CD14-positive monocyte (primary cell): ENCODE results near the gene UPF3A. TPM values are rescaled to one million over a fixed set of nuclear protein-coding genes. Genes with fewer than 3 reads are reported as not detected.
A peak's percentile ranks its signal among the peaks of the same experiment; 100 is the strongest.

Source experiments
- DNase-seq, 3 donors: peaks; one replicate each; pipeline ENCODE4 v3.0.0-alpha.2; 2011 to 2022
- H2AFZ ChIP-seq: 2 replicates; pipeline ENCODE4 v1.6.0; 2012; ENCODE audit warnings: mild to moderate bottlenecking, low read depth, low read length, inconsistent platforms; ENCODE audit not compliant: insufficient read depth, poor library complexity, severe bottlenecking
- H3K27ac ChIP-seq, 2 donors: 1 replicate in 1 of 2; 2 replicates in 1 of 2; pipeline ENCODE4 v1.5.1; 2012 to 2013; ENCODE audit warnings: low read length in 2 of 2, control low read depth in 1 of 2, inconsistent platforms in 1 of 2, low read depth in 1 of 2, mild to moderate bottlenecking in 1 of 2
- H3K27me3 ChIP-seq, 2 donors: one replicate each; pipeline versions ENCODE4 v1.6.0 to v1.6.1; 2011 to 2013; ENCODE audit warnings: low read length in 2 of 2; ENCODE audit not compliant: control insufficient read depth in 2 of 2, insufficient read depth in 2 of 2
- H3K36me3 ChIP-seq, 2 donors: replicated peaks in 1 of 2; 1 replicate in 1 of 2; 2 replicates in 1 of 2; pipeline versions ENCODE4 v1.5.1 to v1.6.1; 2012 to 2013; ENCODE audit warnings: low read length in 2 of 2, control low read depth in 1 of 2, inconsistent platforms in 1 of 2, mild to moderate bottlenecking in 1 of 2; ENCODE audit not compliant: insufficient read depth in 2 of 2, control insufficient read depth in 1 of 2
- H3K4me1 ChIP-seq, 2 donors: 1 replicate in 1 of 2; 2 replicates in 1 of 2; pipeline versions ENCODE4 v1.5.1 to v1.6.1; 2012 to 2013; ENCODE audit warnings: low read length in 2 of 2, control low read depth in 1 of 2, inconsistent platforms in 1 of 2, mild to moderate bottlenecking in 1 of 2, moderate library complexity in 1 of 2; ENCODE audit not compliant: insufficient read depth in 2 of 2, control insufficient read depth in 1 of 2
- H3K4me2 ChIP-seq: replicated peaks from 2 replicates; pipeline ENCODE3; 2012; ENCODE audit warnings: low read length, moderate library complexity, mild to moderate bottlenecking; ENCODE audit not compliant: poor library complexity, severe bottlenecking; ENCODE audit errors: extremely low read depth
- H3K4me3 ChIP-seq, 3 experiments: fragments of 200-600 bp in 1 of 3; sonication (generic) in 1 of 3; replicated peaks in 1 of 3; 1 replicate in 2 of 3; 2 replicates in 1 of 3; pipeline ENCODE4 v1.5.1; 2011 to 2013; ENCODE audit warnings: low read length in 3 of 3, mild to moderate bottlenecking in 3 of 3, control low read depth in 2 of 3, low read depth in 2 of 3, inconsistent platforms in 1 of 3, moderate library complexity in 1 of 3
- H3K79me2 ChIP-seq: 2 replicates; pipeline ENCODE4 v1.6.0; 2012; ENCODE audit warnings: mild to moderate bottlenecking, control low read depth, inconsistent platforms, low read length, moderate library complexity; ENCODE audit not compliant: insufficient read depth
- H3K9ac ChIP-seq: 2 replicates; pipeline ENCODE4 v1.6.0; 2017; ENCODE audit warnings: low read length, mild to moderate bottlenecking; ENCODE audit not compliant: insufficient read depth, poor library complexity, severe bottlenecking
- H3K9me3 ChIP-seq, 2 donors: replicated peaks in 1 of 2; 1 replicate in 1 of 2; 2 replicates in 1 of 2; pipeline versions ENCODE4 v1.5.1 to v1.6.1; 2012 to 2013; ENCODE audit warnings: low read length in 2 of 2, control low read depth in 1 of 2; ENCODE audit not compliant: control insufficient read depth in 1 of 2, insufficient read depth in 1 of 2
- H4K20me1 ChIP-seq: 2 replicates; pipeline ENCODE4 v1.6.0; 2012; ENCODE audit warnings: mild to moderate bottlenecking, low read length, control low read depth, moderate library complexity; ENCODE audit not compliant: insufficient read depth
- H3K27ac Mint-ChIP-seq, 7 donors: one replicate each; pipeline ENCODE4 v1.8.0; 2020; ENCODE audit warnings: mild to moderate bottlenecking in 7 of 7, mixed read lengths in 7 of 7, moderate library complexity in 6 of 7, inconsistent platforms in 2 of 7
- H3K27me3 Mint-ChIP-seq, 3 donors: one replicate each; pipeline ENCODE4 v1.8.0; 2021 to 2022; ENCODE audit warnings: low read depth in 3 of 3, mild to moderate bottlenecking in 3 of 3, mixed read lengths in 3 of 3, moderate library complexity in 3 of 3, inconsistent platforms in 1 of 3
- H3K36me3 Mint-ChIP-seq, 2 donors: one replicate each; pipeline ENCODE4 v1.8.0; 2020; ENCODE audit warnings: mixed read lengths in 2 of 2, inconsistent platforms in 1 of 2, mild to moderate bottlenecking in 1 of 2
- H3K4me1 Mint-ChIP-seq: one replicate; pipeline ENCODE4 v1.8.0; 2020; ENCODE audit warnings: mild to moderate bottlenecking, mixed read lengths
- H3K4me3 Mint-ChIP-seq, 2 donors: one replicate each; pipeline ENCODE4 v1.8.0; 2020; ENCODE audit warnings: mild to moderate bottlenecking in 2 of 2, mixed read lengths in 2 of 2, moderate library complexity in 1 of 2
- H3K9me3 Mint-ChIP-seq, 7 donors: one replicate each; pipeline ENCODE4 v1.8.0; 2020 to 2022; ENCODE audit warnings: mixed read lengths in 7 of 7, mild to moderate bottlenecking in 6 of 7, moderate library complexity in 6 of 7, inconsistent platforms in 2 of 7
- CTCF ChIP-seq: fragments of 200-600 bp; IDR thresholded peaks from one replicate; pipeline ENCODE4 v1.8.0; 2022; ENCODE audit warnings: antibody characterized with exemption, mild to moderate bottlenecking
- WGBS: methylation state at CpG from one replicate; pipeline ENCODE4 v1.1.5; 2013; ENCODE audit warnings: missing lambda C conversion rate; ENCODE audit not compliant: insufficient coverage; 5-methylcytosine and 5-hydroxymethylcytosine counted together
- intact Hi-C, 2 donors: fragments of 100-400 bp; cut with micrococcal nuclease; formaldehyde crosslinking; loops; one replicate each; pipeline versions ENCODE4 v1.15.0 to v1.15.1; 2023
- polyA plus RNA-seq, 3 donors: library from polyadenylated mRNA; depleted of rRNA in 1 of 3; unstranded in 2 of 3; stranded (reverse) in 1 of 3; fragments of 300-500 nt in 2 of 3; fragments of >200 nt in 1 of 3; fragmentation: Illumina TruSeq in 2 of 3; gene quantifications; 1 replicate in 2 of 3; 2 replicates in 1 of 3; pipeline ENCODE4 v1.2.3, GENCODE V29; 2012 to 2021

The UPF3A gene
- polyA plus RNA-seq, 3 donors: 6.1 to 39.1 (median 7.0) TPM

GRCh38 chr13:114268344-114269280, 12.8 kb upstream of the UPF3A start:
- Histone ChIP-seq H3K4me3 (no peak overlapping the region), H3K9me3 (no peaks in the 10 kb centered on the region), H2AFZ (no peak overlapping the region), H3K36me3 (peaks cover 76 to 96% of the 10 kb centered on the region in 2 donors), H3K27ac (no peak overlapping the region), H3K4me1 (no peaks in the 10 kb centered on the region), H4K20me1 (no peaks in the 10 kb centered on the region), H3K9ac (no peak overlapping the region), H3K27me3 (no peaks in the 10 kb centered on the region), H3K4me2 (no peak overlapping the region), H3K79me2 (no peaks in the 10 kb centered on the region)
- Mint-ChIP-seq H3K4me1 (no peaks in the 10 kb centered on the region), H3K9me3 (peaks cover 0 to 10% (median 0%) of the 10 kb centered on the region in 7 donors), H3K4me3 (no peak overlapping the region), H3K27me3 (peaks cover 0 to 2% (median 0%) of the 10 kb centered on the region in 3 donors), H3K27ac (peak overlapping the region in 1 of 7 donors; percentile 57), H3K36me3 (peaks cover 73 to 84% of the 10 kb centered on the region in 2 donors)
- no peak for TF ChIP-seq CTCF
- 100% methylated on average over 3 of the region's 6 CpGs for WGBS
- DNase-seq: no peak
- intact Hi-C loops: no loop called here

DNA sequence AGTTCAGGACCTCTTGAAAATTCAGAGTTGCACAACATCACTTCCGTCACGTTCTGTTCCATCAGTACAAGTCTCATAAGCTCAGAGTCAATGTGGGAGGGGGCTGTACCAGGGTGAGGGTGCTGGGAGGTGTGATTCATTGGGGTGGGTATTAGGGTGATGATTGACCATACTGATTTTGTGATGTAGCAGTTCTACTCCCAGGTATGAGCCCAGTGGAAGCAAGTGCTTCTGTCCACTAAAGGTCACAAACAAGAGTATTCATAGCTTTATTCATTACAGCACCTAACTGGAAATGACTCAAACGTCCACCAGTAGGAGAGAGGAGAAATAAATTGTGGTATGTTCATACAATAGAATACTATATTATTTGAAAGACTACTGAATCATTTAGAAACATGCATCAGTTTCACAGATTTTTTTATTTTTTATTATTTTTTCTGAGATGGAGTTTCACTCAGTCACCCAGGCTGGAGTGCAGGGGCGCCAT, 12.1 kb upstream of the UPF3A start:
- H3K4me3 Mint-ChIP-seq: no peak overlapping the region
- peaks cover 69 to 82% of the 10 kb centered on the region in 2 donors for H3K36me3 Mint-ChIP-seq
- H3K4me2 ChIP-seq: no peak overlapping the region
- no peak overlapping the region for H3K4me3 ChIP-seq
- intact Hi-C loops: no loop called here
- peaks cover 71 to 96% of the 10 kb centered on the region in 2 donors for H3K36me3 ChIP-seq
- no peaks in the 10 kb centered on the region for H3K27me3 ChIP-seq
- no peak overlapping the region for H3K9ac ChIP-seq
- WGBS: no CpG with 5 or more reads among the region's 4 CpGs
- no peak overlapping the region for H3K27ac ChIP-seq
- no peaks in the 10 kb centered on the region for H3K4me1 ChIP-seq
- no peaks in the 10 kb centered on the region for H4K20me1 ChIP-seq
- no peaks in the 10 kb centered on the region for H3K79me2 ChIP-seq
- peaks cover 0 to 10% (median 0%) of the 10 kb centered on the region in 7 donors for H3K9me3 Mint-ChIP-seq
- DNase-seq: no peak
- peaks cover 2% of the 10 kb centered on the region for H3K4me1 Mint-ChIP-seq
- no peak for TF ChIP-seq CTCF
- no peak overlapping the region for H2AFZ ChIP-seq
- peak overlapping the region in 2 of 7 donors; percentile 57 to 66 for H3K27ac Mint-ChIP-seq
- no peaks in the 10 kb centered on the region for H3K9me3 ChIP-seq
- peaks cover 0 to 2% (median 0%) of the 10 kb centered on the region in 3 donors for H3K27me3 Mint-ChIP-seq
